Neuronal stem cell (in vitro differentiated cells): Measurements from ENCODE around the gene TYMS.

Source experiments
- DNase-seq: peaks from one replicate; pipeline ENCODE4 v3.0.0-alpha.2; 2013; ENCODE audit warnings: low spot score
- H2AFZ ChIP-seq: one replicate; pipeline ENCODE4 v1.6.1; 2013; ENCODE audit warnings: mild to moderate bottlenecking, low read length, inconsistent platforms
- H2AK5ac ChIP-seq: 2 replicates; pipeline ENCODE4 v1.6.1; 2013; ENCODE audit warnings: low read depth, mild to moderate bottlenecking, inconsistent platforms, low read length, moderate library complexity, mixed read lengths
- H2BK120ac ChIP-seq: 2 replicates; pipeline ENCODE4 v1.6.1; 2013; ENCODE audit warnings: low read depth, mild to moderate bottlenecking, inconsistent platforms, low read length, moderate library complexity, mixed read lengths
- H2BK12ac ChIP-seq: one replicate; pipeline ENCODE4 v1.6.1; 2013; ENCODE audit warnings: low read length, inconsistent platforms
- H2BK15ac ChIP-seq: 2 replicates; pipeline ENCODE4 v1.6.1; 2013; ENCODE audit warnings: mild to moderate bottlenecking, low read length, inconsistent platforms, mixed read lengths
- H2BK5ac ChIP-seq: one replicate; pipeline ENCODE4 v1.6.1; 2013; ENCODE audit warnings: inconsistent platforms, mild to moderate bottlenecking, low read length, moderate library complexity
- H3K14ac ChIP-seq: one replicate; pipeline ENCODE4 v1.6.1; 2013; ENCODE audit warnings: low read length, inconsistent platforms
- H3K18ac ChIP-seq: 2 replicates; pipeline ENCODE4 v1.6.1; 2013; ENCODE audit warnings: low read length, inconsistent platforms
- H3K23ac ChIP-seq: 2 replicates; pipeline ENCODE4 v1.6.1; 2013; ENCODE audit warnings: low read depth, mild to moderate bottlenecking, mixed read lengths, low read length, inconsistent platforms; ENCODE audit not compliant: poor library complexity
- H3K27ac ChIP-seq: replicated peaks from 3 replicates; pipeline ENCODE4 v1.5.1; 2013; ENCODE audit warnings: low read length, inconsistent platforms
- H3K27me3 ChIP-seq, 3 experiments: 2 replicates each; pipeline ENCODE4 v1.6.1; 2013; ENCODE audit warnings: low read length in 3 of 3, mild to moderate bottlenecking in 2 of 3, inconsistent platforms in 1 of 3, low read depth in 1 of 3, mixed read lengths in 1 of 3, moderate library complexity in 1 of 3; ENCODE audit not compliant: control insufficient read depth in 3 of 3, insufficient read depth in 3 of 3
- H3K36me3 ChIP-seq, 2 donors: replicated peaks in 1 of 2; 2 replicates each; pipeline ENCODE4 v1.6.1; 2013; ENCODE audit warnings: low read length in 2 of 2; ENCODE audit not compliant: control insufficient read depth in 2 of 2, insufficient read depth in 2 of 2
- H3K4ac ChIP-seq: 2 replicates; pipeline ENCODE4 v1.6.1; 2013; ENCODE audit warnings: inconsistent platforms, mild to moderate bottlenecking, low read length, moderate library complexity
- H3K4me1 ChIP-seq, 2 donors: 1 replicate in 1 of 2; 2 replicates in 1 of 2; pipeline ENCODE4 v1.6.1; 2013; ENCODE audit warnings: low read length in 2 of 2, low read depth in 1 of 2; ENCODE audit not compliant: control insufficient read depth in 2 of 2, insufficient read depth in 1 of 2
- H3K4me2 ChIP-seq: one replicate; pipeline ENCODE4 v1.6.1; 2013; ENCODE audit warnings: mild to moderate bottlenecking, low read length, inconsistent platforms; ENCODE audit not compliant: insufficient read depth, poor library complexity, severe bottlenecking
- H3K4me3 ChIP-seq, 2 donors: 2 replicates each; pipeline ENCODE4 v1.5.1; 2013; ENCODE audit warnings: low read length in 2 of 2, mild to moderate bottlenecking in 2 of 2, inconsistent platforms in 1 of 2, moderate library complexity in 1 of 2
- H3K79me1 ChIP-seq: one replicate; pipeline ENCODE4 v1.6.1; 2013; ENCODE audit warnings: low read depth, mild to moderate bottlenecking, inconsistent platforms, low read length, moderate library complexity
- H3K9ac ChIP-seq: one replicate; pipeline ENCODE4 v1.6.1; 2013; ENCODE audit warnings: mild to moderate bottlenecking, low read depth, low read length, inconsistent platforms; ENCODE audit not compliant: poor library complexity
- H3K9me3 ChIP-seq, 2 donors: replicated peaks in 1 of 2; 2 replicates each; pipeline versions ENCODE3 to v1.6.1; 2013; ENCODE audit warnings: low read length in 2 of 2, mild to moderate bottlenecking in 2 of 2, inconsistent platforms in 1 of 2, low read depth in 1 of 2, mixed read lengths in 1 of 2, moderate library complexity in 1 of 2; ENCODE audit not compliant: control insufficient read depth in 2 of 2, insufficient read depth in 1 of 2
- H4K8ac ChIP-seq: one replicate; pipeline ENCODE4 v1.6.1; 2013; ENCODE audit warnings: low read depth, mild to moderate bottlenecking, inconsistent platforms, low read length, moderate library complexity
- H4K91ac ChIP-seq: one replicate; pipeline ENCODE4 v1.6.1; 2013; ENCODE audit warnings: low read length, low read depth, mild to moderate bottlenecking, inconsistent platforms; ENCODE audit not compliant: poor library complexity
- WGBS, 2 donors: extraction: QIAGEN DNeasy Blood & Tissue Kit; methylation state at CpG; one replicate each; pipeline ENCODE4 v1.1.7; 2013; ENCODE audit warnings: missing lambda C conversion rate in 2 of 2, mixed read lengths in 1 of 2; ENCODE audit not compliant: insufficient read length in 2 of 2, insufficient replicate concordance in 1 of 2; ENCODE audit errors: extremely low coverage in 2 of 2; 5-methylcytosine and 5-hydroxymethylcytosine counted together

The TYMS gene

GRCh38 chr18:671405-671804 lies 14.0 kb downstream of the TYMS start:
- Histone ChIP-seq H3K18ac (no peak overlapping the region), H3K36me3 (peaks cover 29 to 97% of the 10 kb centered on the region in 2 donors)
- no CpG with 5 or more reads among the region's 1 CpG for WGBS, 2 donors

DNA sequence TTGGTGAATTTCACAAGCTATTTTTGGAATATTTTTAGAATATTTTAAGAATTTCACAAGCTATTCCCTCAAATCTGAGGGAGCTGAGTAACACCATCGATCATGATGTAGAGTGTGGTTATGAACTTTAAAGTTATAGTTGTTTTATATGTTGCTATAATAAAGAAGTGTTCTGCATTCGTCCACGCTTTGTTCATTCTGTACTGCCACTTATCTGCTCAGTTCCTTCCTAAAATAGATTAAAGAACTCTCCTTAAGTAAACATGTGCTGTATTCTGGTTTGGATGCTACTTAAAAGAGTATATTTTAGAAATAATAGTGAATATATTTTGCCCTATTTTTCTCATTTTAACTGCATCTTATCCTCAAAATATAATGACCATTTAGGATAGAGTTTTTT lies 15.9 kb downstream of the TYMS start:
- Histone ChIP-seq H2BK15ac (no peak overlapping the region), H2AFZ (no peak overlapping the region), H2BK12ac (no peak overlapping the region), H3K4ac (no peak overlapping the region), H2BK120ac (no peak overlapping the region), H2BK5ac (no peak overlapping the region), H3K18ac (no peak overlapping the region), H3K4me1 (no peaks in the 10 kb centered on the region), H3K4me2 (no peak overlapping the region), H3K27me3 (no peaks in the 10 kb centered on the region), H3K23ac (no peak overlapping the region), H3K9ac (no peak overlapping the region), H4K91ac (no peak overlapping the region), H3K79me1 (peaks cover 1% of the 10 kb centered on the region), H3K27ac (no peak overlapping the region), H3K4me3 (no peak overlapping the region), H4K8ac (no peak overlapping the region), H3K36me3 (peaks cover 28 to 92% of the 10 kb centered on the region in 2 donors), H2AK5ac (no peak overlapping the region), H3K14ac (no peak overlapping the region), H3K9me3 (no peaks in the 10 kb centered on the region)
- no CpG with 5 or more reads among the region's 3 CpGs for WGBS, 2 donors
- DNase-seq, result no peak

More at GRCh38 chr18:671405-671804, 14.0 kb downstream of the TYMS start:
- no peak overlapping the region for H3K14ac ChIP-seq
- no peak overlapping the region for H3K4ac ChIP-seq
- no peak overlapping the region for H4K91ac ChIP-seq
- no peak for DNase-seq
- H3K23ac ChIP-seq, result no peak overlapping the region
- no peak overlapping the region for H3K4me2 ChIP-seq
- H3K9me3 ChIP-seq, result peaks cover 2 to 3% of the 10 kb centered on the region in 2 donors
- H2BK5ac ChIP-seq, result no peak overlapping the region
- H2AFZ ChIP-seq, result no peak overlapping the region
- no peak overlapping the region for H2AK5ac ChIP-seq
- H3K27me3 ChIP-seq, result no peaks in the 10 kb centered on the region
- no peak overlapping the region for H3K9ac ChIP-seq
- no peak overlapping the region for H3K4me3 ChIP-seq
- H3K4me1 ChIP-seq, result no peaks in the 10 kb centered on the region
- no peak overlapping the region for H2BK120ac ChIP-seq
- no peak overlapping the region for H2BK15ac ChIP-seq
- no peak overlapping the region for H2BK12ac ChIP-seq
- H4K8ac ChIP-seq, result no peak overlapping the region
- H3K27ac ChIP-seq, result no peak overlapping the region
- H3K79me1 ChIP-seq, result peaks cover 1% of the 10 kb centered on the region

- Histone ChIP-seq H3K79me1 (peaks cover under 1% of the 10 kb centered on the region), H2BK120ac (no peak overlapping the region), H3K27ac (no peak overlapping the region), H3K9me3 (no peaks in the 10 kb centered on the region), H3K18ac (no peak overlapping the region), H2AFZ (no peak overlapping the region), H3K27me3 (no peaks in the 10 kb centered on the region), H3K14ac (no peak overlapping the region), H3K4me3 (no peak overlapping the region), H3K4me1 (no peaks in the 10 kb centered on the region), H2BK15ac (no peak overlapping the region), H3K23ac (no peak overlapping the region), H2BK12ac (no peak overlapping the region), H3K9ac (no peak overlapping the region), H4K91ac (no peak overlapping the region), H3K36me3 (peaks cover 25 to 88% of the 10 kb centered on the region in 2 donors), H4K8ac (no peak overlapping the region), H2AK5ac (no peak overlapping the region), H3K4ac (no peak overlapping the region), H2BK5ac (no peak overlapping the region), H3K4me2 (no peak overlapping the region)
- WGBS, 2 donors, result no CpG with 5 or more reads among the region's 5 CpGs
- DNase-seq, result no peak
Measured at GRCh38 chr18:673769-674168, 16.3 kb downstream of the TYMS start.

DNA sequence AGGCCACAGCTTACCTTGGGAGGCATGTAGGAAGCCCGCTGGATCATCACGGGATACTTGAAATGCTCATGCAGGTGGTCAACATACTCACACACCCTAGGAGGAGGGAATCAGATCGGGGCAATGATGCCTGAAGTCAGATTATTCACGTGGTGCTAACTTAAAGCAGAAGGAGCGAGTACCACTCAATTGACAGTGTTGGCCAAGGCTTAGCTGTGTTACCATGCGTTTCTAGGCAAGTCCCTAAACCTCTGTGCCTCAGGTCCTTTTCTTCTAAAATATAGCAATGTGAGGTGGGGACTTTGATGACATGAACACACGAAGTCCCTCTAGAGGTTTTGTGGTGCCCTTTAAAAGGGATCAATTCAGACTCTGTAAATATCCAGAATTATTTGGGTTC lies 17.9 kb downstream of the TYMS start:
- Histone ChIP-seq H2BK120ac (no peak overlapping the region), H3K9ac (no peak overlapping the region), H3K4me2 (no peak overlapping the region), H3K14ac (no peak overlapping the region), H3K9me3 (no peaks in the 10 kb centered on the region), H4K8ac (no peak overlapping the region), H2AK5ac (no peak overlapping the region), H3K4me3 (peak overlapping the region in 1 of 2 donors; percentile 7), H3K79me1 (no peaks in the 10 kb centered on the region), H4K91ac (no peak overlapping the region), H3K36me3 (peaks cover 20 to 73% of the 10 kb centered on the region in 2 donors), H3K27ac (no peak overlapping the region), H2BK5ac (no peak overlapping the region), H3K18ac (no peak overlapping the region), H2AFZ (no peak overlapping the region), H2BK15ac (no peak overlapping the region), H3K23ac (no peak overlapping the region), H3K4ac (no peak overlapping the region), H3K27me3 (no peaks in the 10 kb centered on the region), H3K4me1 (no peaks in the 10 kb centered on the region), H2BK12ac (no peak overlapping the region)
- no CpG with 5 or more reads among the region's 7 CpGs for WGBS, 2 donors
- no peak for DNase-seq
